NCI-H128 (cell line): ENCODE results near the gene DKK3.

Experiments
- DNase-seq: peaks from one replicate; lab custom pipeline; 2025; ENCODE audit not compliant: unreplicated experiment; lab: John Stamatoyannopoulos, UW

Gene DKK3

GRCh38 chr11:11983427-11983826, 25.0 kb downstream of the DKK3 start:
- no peak for DNase-seq

DNA sequence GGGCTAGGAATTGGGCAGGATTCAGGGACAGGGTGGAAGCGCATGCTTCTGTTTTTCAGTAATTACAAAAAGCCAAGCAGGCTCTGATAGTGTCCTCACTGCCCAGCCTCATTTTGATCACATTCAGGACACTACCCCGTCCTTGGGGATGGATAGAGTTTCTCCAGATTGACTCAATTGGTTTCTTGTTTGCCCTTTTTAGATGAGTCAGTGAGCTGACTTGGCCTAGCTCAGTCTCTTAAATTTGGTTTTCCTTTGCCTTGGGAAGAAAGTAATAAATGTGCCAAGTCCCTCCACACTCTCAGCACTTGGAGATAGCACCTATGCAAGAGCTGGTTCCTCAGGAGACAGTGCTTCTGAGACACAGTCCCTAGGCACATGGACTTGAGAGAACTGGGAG, 25.5 kb downstream of the DKK3 start:
- DNase-seq, result no peak

GRCh38 chr11:11982461-11982860, 26.0 kb downstream of the DKK3 start:
- DNase-seq, result no peak

DNA sequence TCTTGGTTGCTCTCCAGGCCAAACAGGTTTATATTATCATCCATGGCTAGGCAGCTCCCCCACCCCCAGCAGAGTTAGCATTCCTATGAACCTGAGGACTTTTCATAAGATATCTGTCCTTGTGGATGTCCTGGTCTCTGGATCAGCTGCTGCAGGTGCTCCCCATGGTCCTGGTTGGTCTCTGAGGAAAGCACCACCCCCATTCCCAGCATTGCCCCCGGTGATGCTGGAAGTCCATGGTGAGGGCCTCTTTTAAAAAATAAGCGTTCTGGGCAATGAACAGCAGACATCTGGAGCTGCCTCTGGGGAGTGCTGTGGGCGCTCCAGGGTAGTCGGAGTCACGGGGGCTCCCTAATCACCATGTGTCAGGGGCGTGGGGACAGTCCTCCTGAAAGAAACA, 26.6 kb downstream of the DKK3 start:
- no peak for DNase-seq

- no peak for DNase-seq
Measured at GRCh38 chr11:11981364-11981763, 27.1 kb downstream of the DKK3 start.

DNA sequence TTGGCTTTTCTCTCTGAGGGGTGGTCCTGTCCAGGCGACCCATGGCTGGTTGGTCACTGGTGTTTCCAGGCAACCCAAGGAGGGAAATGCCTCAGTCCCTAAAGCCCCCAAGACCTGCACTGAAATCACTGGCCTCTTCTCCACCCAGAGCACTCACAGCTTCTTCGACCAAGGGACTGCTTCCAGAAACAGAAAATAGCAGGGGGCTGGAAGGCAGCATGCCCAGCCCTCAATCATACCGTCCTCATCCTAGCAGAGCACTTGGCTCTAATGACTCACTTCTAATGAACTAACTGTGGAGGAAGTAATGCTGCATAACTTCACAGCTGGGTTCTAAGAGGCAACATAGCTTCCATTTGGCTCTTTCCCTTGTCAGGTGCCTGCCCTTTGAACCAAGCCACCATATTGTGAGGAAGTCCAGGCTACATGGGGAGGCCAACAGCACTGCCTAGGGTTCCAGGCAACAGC, 27.6 kb downstream of the DKK3 start:
- no peak for DNase-seq

DNA sequence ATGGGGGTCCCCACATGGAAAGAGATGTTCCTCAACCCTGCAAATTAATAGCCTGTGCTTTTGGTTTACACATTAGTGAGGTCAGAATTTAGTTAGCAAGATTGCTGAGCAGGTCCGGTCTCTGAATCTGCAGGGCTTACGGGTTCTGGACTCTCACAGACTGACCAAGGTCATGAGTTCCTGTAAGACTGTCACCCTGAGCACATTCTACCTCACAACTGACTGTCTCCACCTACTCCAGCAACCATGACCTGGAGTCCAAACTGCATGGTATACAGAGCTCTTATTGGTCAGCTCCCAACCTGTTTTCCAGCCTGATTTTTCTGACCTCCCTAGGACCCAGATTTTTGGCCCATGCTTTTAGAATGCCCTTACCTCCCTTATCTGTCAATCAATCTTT, 28.2 kb downstream of the DKK3 start:
- DNase-seq, result no peak

- DNase-seq, result no peak
Measured at GRCh38 chr11:11979488-11980117, 28.8 kb downstream of the DKK3 start.

DNA sequence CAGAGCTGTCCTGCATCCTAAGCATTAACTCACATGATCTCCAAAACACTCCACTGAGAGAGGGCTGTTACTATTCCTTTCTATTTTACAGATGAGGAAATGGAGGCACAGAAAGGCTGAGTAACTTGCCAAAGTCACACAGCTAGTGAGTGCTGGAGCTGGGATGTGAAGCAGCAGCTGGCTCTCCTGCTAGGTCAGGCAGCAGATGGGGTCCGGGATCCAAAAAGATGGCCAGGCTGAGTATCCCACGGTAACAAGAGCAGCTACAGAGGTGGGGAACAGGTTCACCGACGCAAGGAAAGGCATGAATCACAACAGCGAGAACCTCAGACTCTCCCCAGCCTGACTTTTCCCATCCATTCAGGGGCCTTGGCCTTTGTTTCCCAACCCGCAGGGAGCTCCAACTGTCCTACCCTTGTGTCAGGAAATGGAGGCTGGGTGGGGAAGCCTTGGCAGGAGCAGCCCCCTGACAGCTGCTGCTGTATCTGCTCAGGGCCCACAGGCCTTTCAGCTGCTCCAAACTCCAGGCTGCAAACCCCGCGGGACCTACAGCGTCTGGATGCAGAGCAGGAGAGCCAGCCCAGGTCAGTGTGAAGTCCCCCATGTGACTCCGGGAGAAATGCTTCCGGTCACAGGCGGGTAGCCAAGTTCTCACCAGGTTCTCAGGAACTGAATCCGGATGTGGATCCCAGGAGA, 29.5 kb downstream of the DKK3 start:
- DNase-seq, result no peak

DNA sequence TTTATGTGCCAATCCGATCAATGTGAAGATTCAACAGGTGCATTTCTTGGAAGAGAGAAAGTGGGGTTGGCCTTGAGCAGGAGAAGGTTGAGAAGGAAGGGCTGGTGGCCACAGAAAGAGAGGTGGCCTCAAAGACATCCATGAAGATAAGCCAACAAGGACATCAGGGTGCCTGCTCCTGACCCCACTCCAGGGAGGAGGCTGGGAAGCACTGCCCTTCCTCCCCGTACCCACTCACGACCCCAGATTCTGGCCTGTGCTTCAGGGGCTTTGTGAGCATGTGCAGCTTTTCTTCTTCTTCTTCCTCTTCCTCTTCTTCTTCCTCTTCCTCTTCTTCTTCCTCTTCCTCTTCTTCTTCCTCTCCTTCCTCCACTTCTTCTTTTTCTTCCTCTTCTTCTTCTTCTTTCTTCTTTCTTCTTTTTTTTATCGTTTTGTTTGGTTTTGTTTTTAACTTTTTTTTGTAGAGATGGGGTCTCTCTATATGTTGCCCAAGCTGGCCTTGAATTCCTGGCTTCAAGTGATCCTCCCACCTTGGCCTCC, 30.3 kb downstream of the DKK3 start:
- no peak for DNase-seq

DNA sequence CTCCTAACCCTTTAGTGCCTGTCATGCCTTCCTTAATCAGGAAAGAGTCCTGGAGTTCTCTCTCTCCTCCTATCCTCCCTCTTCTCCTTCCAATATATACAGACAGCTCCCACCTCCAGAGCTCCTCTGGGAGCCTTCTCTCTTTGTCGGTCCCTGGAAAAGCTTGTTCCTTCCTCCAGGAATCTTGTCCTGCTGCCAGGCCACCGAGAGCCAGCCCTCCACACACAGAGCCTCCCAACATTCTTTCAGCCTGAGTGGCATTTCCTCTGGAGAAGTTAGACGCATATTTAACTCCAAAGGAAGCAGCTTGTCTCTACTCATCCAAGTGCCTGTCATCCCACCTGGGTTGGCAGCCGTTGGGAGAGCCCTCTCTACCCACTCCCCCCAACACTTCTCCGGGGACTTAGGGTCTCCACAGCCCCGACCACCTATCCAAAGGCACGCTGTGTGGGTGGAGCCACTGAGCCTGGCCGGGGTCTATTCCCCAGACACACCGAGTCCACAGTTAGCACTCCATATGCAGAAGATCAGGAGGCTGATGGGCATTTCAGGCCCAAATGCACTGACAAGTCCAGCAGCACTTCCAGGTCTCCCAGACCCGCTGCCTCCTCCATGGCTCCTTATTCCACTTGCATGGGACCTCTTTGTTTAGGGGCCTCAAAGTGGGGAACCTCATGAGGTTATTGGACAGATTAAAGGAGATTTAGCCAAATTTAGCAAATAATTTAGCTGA, 31.1 kb downstream of the DKK3 start:
- no peak for DNase-seq

DNA sequence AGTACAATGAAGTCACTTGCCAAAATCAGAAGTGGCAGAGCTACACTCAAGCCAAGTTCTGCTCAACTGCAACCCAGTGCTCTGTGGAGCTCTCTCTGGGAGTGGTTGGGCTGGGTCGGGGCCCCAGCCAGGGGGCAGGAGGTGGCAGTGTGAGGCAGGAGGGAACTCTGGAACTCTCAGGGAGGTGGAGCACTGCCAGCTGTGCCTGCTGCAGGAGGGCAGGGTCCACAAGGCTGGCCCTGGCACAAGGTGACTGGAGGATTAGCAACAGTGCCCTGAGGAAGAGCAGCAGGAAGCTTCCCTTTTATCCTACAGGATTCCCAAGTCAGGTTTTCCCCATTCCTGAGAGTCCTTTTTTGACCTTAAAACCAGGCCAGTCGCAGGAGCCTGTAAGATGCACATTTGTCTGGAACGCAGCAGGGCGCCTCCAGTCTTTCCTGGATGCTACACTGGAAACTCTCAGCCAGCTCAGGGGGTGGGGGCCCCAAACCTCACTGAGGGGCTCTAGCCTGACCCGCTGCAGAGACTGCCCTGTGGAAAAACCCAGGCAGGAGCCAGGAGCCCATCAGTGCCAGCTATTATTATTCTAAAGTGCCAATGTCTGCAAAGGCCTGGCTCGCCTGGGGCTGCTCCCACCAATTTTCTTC, 31.8 kb downstream of the DKK3 start:
- DNase-seq, result no peak

DNA sequence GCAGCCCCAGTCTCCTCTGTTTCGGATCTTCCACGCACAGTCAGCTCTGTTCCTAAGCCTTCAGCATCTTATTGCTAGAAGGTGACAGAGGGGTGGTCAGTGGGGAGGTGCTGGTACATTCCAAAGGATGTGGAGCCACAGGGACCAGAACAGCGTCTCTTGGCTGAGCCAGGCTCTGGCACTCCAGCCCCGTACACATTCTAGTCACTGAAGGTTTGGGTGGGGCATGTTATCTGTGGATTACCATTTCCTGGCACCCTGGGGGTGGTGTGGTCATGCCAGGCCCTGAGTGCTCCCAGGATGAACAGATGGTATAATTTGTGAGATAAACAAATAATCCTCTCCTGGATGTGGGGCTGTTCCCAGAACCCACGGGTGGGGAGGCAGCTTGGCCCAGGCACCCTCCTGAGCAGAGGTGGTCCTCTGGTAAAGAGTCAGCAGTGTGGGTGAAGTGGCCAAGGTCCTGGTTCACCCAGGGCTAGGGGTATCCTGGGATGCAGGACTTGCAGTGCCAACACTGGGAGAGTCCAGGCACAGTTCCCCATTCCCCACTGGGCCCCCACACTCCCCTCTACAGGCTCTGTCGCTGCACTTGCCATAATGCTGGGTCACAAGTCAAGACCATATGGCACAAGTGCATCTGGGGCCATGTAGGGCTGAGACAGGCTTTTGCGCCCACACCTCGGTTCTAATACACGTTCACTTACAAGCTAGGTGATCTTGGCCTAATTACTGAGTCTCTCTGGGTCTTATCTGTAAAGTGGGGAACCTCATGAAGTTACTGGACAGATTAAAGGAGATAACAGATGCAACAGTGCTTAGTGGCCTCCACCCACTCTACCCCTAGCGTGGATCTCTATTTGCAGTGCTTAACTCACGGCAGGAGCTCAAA, 33.0 kb downstream of the DKK3 start:
- DNase-seq, result no peak

DNA sequence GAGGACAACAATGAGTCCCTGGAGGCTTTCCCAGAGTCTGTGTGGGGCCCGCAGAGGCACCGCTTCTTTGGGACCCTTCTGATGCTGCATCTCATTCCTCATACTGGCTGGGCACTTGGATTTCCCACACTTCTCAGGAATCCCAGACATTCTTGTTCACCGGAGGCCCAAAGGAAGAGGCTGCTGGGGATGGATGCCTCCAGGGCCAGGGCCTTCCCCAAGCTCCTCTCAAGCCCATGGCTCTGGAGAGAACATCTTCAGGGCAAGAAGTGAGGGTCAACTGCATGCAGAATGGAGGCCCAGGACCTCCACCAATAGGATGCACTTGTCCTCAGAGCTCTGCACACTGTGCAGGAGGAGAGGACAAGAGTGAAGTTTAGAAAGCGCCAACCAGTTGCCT, 34.6 kb downstream of the DKK3 start:
- no peak for DNase-seq

GRCh38 chr11:11973361-11973800, 35.0 kb downstream of the DKK3 start:
- DNase-seq, result no peak

DNA sequence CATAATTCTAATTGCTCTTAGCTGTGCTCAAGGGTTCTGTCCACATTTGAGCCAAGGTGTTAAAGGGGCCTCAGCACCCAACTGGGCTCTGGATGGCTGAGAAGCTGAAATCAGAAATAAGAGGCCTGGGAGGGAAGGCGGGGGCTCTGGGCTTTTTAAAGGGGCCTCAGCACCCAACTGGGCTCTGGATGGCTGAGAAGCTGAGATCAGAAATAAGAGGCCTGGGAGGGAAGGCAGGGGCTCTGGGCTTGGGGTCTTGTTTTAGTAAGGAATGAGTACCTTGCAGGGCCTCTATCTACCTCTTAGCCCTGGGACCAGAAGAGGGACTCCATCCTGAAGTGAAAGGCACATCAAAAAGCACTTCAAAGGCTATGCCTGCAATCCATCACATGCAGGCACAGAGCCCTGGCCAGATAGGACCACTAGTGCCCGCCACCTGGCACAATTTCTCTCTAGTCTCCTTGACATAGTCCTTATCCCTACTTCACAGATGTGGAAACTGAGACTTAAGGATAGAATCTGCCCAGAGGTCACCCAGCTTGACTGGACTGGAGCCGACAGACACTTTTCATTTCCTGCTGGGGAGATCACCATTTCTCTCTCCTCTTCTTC, 35.6 kb downstream of the DKK3 start:
- no peak for DNase-seq

DNA sequence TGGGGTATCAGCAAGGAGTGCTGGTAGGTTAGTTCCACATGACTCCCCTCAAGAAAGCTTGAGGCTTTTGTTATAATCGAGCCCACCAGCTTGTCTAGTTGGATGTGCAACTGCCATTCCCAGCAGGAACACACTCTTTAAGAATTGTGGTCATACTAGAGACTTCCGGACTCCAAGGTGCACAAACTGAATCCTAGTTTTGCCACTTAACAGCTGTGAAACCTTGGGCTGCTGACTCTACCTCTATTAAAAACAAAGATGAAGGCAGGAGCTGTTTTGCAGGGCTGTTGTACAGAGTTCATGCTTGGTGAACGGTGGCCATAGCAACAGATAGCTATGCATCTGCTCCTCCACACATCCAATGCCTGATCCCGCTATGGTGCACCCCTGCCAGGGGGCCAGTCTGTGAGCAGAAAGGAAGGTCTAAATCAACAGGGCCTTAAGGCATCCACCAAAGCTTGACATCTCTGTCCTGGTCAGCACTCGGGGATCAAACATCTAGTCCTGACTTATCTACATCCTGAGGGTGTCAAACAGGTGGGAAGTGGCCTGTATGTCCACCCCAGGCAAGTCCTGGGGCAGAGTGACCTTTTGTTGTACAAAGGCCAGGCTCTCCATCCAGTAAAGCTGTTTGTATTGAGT, 36.4 kb downstream of the DKK3 start:
- no peak for DNase-seq

GRCh38 chr11:11970556-11970955, 37.9 kb downstream of the DKK3 start:
- DNase-seq, result no peak

GRCh38 chr11:11969380-11970215, 38.8 kb downstream of the DKK3 start:
- no peak for DNase-seq
